DMS79 treated with DMSO at 0.1 percent for 48 hours (cell line): ENCODE data around the gene CAV3.
"Not testable (repeated sequence)": the region's sequence is repeated elsewhere in the genome, so short reads cannot be mapped to it uniquely, and the experiment has no call there.

Experiments used
- DNase-seq: peaks from one replicate; lab custom pipeline; 2025; lab: John Stamatoyannopoulos, UW

The CAV3 gene

DNA sequence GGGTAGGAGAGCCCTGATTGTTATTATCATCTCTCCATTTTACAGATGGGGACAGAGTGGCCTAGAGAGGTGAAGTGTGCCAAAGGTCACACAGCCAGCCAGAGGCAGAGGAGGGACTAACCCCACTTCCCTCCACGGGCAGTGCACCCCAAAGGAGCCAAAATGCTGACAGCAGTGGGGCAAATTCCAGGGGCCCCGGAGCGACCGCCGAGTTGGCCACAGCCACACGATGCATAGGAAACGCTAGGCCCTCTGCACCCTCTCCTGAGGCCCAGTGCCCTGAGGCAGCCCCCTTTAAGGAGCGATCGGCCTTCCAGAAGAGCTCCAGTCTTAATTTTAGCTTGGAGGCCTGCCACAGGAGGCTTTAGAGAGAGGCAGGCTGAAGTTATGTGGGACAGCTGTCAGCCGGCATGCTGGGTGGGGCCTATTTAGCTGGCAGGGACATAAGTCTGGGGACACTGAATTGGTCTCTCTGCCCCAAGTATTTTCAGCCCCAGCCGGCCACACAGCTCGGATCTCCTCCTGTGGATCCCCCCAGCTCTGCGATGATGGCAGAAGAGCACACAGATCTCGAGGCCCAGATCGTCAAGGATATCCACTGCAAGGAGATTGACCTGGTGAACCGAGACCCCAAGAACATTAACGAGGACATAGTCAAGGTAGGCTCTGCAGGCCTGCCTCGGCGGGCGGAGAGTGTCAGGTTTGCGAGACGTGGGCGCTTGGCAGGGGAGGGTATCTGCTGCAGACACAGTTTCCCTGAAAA, at the start of gene CAV3:
CAV3 (plus strand) TSS at position 471 of the 763 bp plus-strand sequence; CDS start at position 546, 75 bp downstream.
- no peak for DNase-seq

- not testable (repeated sequence) for DNase-seq
Observed at GRCh38 chr3:8684992-8685391, 48.6 kb upstream of the CAV3 start.

DNA sequence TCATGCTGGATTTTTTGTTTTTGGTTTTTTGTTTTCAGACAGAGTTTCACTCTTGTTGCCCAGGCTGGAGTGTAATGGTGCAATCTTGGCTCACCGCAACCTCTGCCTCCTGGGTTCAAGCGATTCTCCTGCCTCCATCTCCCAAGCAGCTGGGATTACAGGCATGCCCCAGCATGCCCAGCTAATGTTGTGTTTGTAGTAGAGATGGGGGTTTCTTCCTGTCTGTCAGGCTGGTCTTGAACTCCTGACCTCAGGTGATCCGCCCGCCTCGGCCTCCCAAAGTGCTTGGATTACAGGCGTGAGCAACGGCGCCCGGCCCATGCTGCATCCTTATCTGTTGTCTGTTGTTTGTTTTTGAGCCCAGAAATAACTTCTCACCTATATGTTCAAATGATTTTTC, 42.3 kb upstream of the CAV3 start:
- DNase-seq, result not testable (repeated sequence)

DNA sequence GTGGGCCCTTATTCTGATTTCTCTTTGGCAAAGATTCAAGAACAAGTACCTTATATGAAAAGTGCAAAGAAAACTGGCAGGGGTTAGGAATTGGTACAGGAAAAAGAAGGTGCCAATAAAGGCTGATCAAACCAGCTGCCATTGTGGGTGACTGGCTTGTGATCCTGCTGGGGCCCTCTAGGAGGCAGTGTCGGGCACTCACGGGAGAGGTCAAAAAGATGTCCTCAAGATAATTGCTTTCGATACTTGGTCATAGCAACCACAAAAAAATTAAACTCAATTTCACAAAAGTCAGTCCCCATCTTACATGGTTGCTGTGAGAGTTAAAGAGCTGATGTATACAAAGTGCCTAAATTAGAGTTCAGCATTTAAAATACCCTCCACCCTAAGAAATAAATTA, 31.0 kb upstream of the CAV3 start:
- no peak for DNase-seq

GRCh38 chr3:8705575-8705974, 28.0 kb upstream of the CAV3 start:
- no peak for DNase-seq

DNA sequence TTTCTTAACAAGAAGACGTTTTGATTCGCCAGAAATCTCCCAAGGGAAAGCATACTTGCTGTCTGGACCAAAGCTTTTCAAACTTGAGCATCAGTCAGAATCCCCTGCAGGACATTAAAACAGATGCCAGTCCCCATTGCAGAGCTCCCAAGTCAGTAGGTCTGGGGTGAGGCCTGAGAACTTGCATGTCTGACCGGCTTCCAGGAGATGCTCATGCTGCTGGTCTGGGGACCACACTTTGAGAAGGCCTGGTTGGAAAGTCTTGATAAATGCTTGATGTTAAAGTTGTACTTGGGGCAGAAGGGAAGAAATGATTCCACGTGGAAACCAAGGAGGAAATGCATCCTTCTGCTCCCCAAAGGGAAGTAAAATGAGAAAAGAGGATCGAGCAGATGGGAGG, 24.3 kb upstream of the CAV3 start:
- no peak for DNase-seq

- no peak for DNase-seq
Observed at GRCh38 chr3:8709801-8710507, 23.6 kb upstream of the CAV3 start.

GRCh38 chr3:8712045-8712907, 21.3 kb upstream of the CAV3 start:
- peak; percentile 71 for DNase-seq

GRCh38 chr3:8712908-8713255, 20.7 kb upstream of the CAV3 start:
- DNase-seq, result peak; percentile 71

- no peak for DNase-seq
Observed at GRCh38 chr3:8713901-8714759, 19.5 kb upstream of the CAV3 start.

- DNase-seq, result peak; percentile 50
Observed at GRCh38 chr3:8715757-8716156, 17.8 kb upstream of the CAV3 start.

GRCh38 chr3:8722808-8723207, 10.8 kb upstream of the CAV3 start:
- no peak for DNase-seq

GRCh38 chr3:8723612-8724011, 10.0 kb upstream of the CAV3 start:
- DNase-seq, result no peak

DNA sequence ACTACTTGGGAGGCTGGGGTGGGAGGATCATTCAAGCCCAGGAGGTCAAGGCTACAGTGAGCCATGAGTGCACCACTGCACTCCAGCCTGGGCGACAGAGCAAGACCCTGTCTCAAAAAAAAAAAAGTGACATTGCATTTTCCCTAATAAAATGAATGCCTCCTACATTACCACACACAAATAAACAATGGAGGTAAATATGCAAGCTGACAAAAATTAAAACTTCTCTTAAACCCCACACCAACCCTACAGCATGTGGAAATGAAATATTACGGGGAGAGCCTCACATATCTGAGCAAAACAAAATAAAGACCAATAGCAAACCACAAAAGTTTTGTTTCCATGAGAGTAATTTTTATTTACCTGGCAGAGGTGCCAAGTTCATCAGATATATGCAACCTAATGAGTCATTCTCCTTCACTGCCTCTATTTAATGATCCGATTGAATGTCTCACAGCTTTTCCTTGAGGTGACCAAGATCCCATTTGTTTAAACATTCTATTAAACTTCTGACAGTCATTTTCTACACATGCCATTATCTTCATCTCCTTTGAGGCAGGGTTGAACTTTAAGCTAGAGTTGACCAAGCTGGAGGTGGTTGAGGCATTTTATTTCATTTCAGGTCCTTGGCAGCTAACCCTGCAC, 9.4 kb upstream of the CAV3 start:
- DNase-seq, result no peak

- no peak for DNase-seq
Observed at GRCh38 chr3:8727605-8728512, 5.7 kb upstream of the CAV3 start.

DNA sequence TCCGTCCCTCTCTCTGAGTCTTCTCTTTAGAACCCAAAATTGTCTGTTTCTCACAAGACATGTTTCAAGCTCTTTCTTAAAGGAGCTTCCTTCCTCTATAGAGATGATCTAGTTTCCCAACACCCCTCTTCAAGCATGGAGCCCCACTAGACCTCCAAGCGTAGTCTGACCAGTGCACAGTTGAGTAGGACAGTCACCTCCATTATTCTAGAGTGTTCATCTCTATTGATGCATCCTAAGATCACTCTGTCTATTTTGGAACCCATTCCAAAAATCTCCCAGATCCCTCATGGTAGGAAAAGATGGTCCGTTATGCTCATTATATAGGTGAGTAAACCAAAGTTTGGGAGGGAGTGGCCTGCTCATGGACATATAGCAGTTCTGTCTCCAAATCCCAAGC, 4.1 kb upstream of the CAV3 start:
- no peak for DNase-seq

DNA sequence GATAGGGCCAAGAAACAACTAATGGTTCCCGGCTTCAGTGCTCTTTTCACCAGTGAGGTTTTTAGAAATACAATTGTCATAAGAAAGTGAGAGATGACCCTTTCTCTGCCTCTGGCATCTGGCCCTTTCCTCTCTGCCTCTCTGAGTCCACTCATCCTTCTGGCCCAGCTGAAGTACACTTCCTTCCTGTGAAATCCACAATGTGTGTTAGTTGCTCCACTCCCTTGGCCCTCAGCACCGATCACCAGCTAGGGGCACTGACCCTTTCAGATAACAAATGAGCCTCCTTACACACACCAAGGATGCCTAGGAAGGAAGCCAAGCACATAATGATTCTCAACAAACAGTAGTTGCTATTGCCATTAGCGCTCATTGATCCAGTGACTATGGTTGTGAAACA, 2.9 kb upstream of the CAV3 start:
- no peak for DNase-seq

- DNase-seq, result no peak
Observed at GRCh38 chr3:8732413-8732812, 1.2 kb upstream of the CAV3 start.

DNA sequence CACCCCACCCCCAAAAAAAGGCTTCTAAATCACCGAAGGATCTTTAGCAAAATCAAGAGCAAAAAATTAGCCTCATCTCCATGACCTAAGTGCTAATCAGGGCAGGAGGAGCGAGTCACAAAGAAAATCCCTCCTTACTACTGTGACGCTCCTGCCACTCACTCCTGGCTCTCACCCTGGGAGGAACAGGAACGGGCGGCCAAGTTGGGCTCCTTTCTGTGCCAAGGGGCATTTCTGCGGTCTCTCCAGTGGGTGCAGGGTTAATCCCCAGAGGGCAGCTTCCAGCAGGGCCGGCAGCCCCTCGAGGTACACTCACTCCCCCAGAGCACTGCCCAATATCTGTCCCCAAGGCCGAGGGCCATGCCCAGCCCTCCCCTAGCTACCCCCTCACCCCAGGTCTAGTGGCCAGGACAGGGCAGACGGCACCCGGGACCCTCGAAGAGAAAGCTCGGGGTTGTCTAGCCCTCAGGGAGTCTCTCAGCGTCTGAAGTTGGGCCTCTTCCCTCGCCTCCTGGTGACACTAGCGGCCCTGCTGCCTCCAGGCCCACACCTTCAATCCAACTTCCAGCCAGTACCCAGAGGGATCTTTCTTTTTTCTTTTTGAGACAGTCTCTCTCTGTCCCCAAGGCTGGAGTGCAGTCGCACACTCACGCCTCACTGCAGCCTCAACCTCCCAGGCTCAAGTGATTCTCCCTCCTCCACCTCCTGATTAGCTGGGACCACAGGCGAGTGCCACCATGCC, 706 bp downstream of the CAV3 start:
- DNase-seq, result no peak
